Heart left ventricle (tissue), 16 donors: ENCODE results near the gene CNR1. TPM values are rescaled to one million over a fixed set of nuclear protein-coding genes. Genes with fewer than 3 reads are reported as not detected.

Experiments used
- ATAC-seq, 4 donors: fragments of 200-7000 bp; cut with Tn5 transposase; one replicate each; pipeline ENCODE4 v1.9.1; 2020 to 2022; ENCODE audit warnings: moderate library complexity in 4 of 4, mild to moderate bottlenecking in 3 of 4, moderate number of reproducible peaks in 1 of 4
- DNase-seq, 5 donors: peaks; one replicate each; pipeline ENCODE4 v3.0.0-alpha.2; 2020
- H3K27ac ChIP-seq, 12 donors: fragments of 200-600 bp; sonication (generic) in 4 of 12; one replicate each; pipeline versions ENCODE4 v1.5.0 to v1.8.0; 2016 to 2022; ENCODE audit warnings: mild to moderate bottlenecking in 2 of 12
- H3K27me3 ChIP-seq, 9 donors: fragments of 200-600 bp; sonication (generic) in 2 of 9; one replicate each; pipeline versions ENCODE4 v1.5.1 to v1.8.0; 2016 to 2022; ENCODE audit warnings: mild to moderate bottlenecking in 3 of 9
- H3K36me3 ChIP-seq, 9 donors: fragments of 200-600 bp; sonication (generic) in 2 of 9; one replicate each; pipeline versions ENCODE4 v1.5.0 to v1.8.0; 2018 to 2022; ENCODE audit warnings: mild to moderate bottlenecking in 2 of 9
- H3K4me1 ChIP-seq, 12 donors: fragments of 200-600 bp; sonication (generic) in 4 of 12; one replicate each; pipeline versions ENCODE4 v1.5.0 to v1.8.0; 2016 to 2022; ENCODE audit warnings: mild to moderate bottlenecking in 3 of 12
- H3K4me3 ChIP-seq, 12 donors: fragments of 200-600 bp; sonication (generic) in 4 of 12; one replicate each; pipeline versions ENCODE4 v1.5.0 to v1.8.0; 2017 to 2022; ENCODE audit warnings: mild to moderate bottlenecking in 9 of 12, moderate library complexity in 4 of 12
- H3K9me3 ChIP-seq, 12 donors: fragments of 200-600 bp; sonication (generic) in 4 of 12; one replicate each; pipeline versions ENCODE4 v1.5.0 to v1.8.0; 2016 to 2022; ENCODE audit warnings: mild to moderate bottlenecking in 1 of 12
- POLR2A ChIP-seq, 2 donors: fragments of 450-650 bp; IDR thresholded peaks; one replicate each; pipeline ENCODE4 v1.6.1; 2017; ENCODE audit warnings: antibody characterized with exemption in 2 of 2, mild to moderate bottlenecking in 2 of 2, moderate library complexity in 2 of 2
- WGBS, 4 donors: extraction: QIAGEN DNeasy Blood & Tissue Kit in 2 of 4; methylation state at CpG; one replicate each; pipeline versions ENCODE4 v1.1.5 to v1.1.7; 2013 to 2018; 5-methylcytosine and 5-hydroxymethylcytosine counted together
- intact Hi-C, 10 donors: fragments of 100-400 bp; cut with DNase I; formaldehyde crosslinking; loops; one replicate each; pipeline versions ENCODE4 v1.11.1 to v1.14.2; 2022
- polyA plus RNA-seq, 2 donors: library from polyadenylated mRNA; stranded (reverse); fragments of 200-250 nt; gene quantifications; one replicate each; pipeline ENCODE4 v1.2.3, GENCODE V29; 2013
- total RNA-seq, 9 donors: library from RNA; depleted of rRNA in 2 of 9; stranded (reverse); fragments of >200 nt in 2 of 9; fragmentation: NEBNext Ultra II Directional in 3 of 9; extraction: Animal tissue kit (Norgen Biotek cat#: 25700) in 3 of 9; gene quantifications; one replicate each; pipeline versions ENCODE4 v1.1.0 to v1.2.4, GENCODE V29; 2016 to 2023
- TF ChIP-seq, protein P1 (sequence below), 12 donors: fragments of 200-600 bp; sonication (generic) in 4 of 12; IDR thresholded peaks; one replicate each; pipeline versions ENCODE4 v1.5.0 to v1.8.0; 2018 to 2022; ENCODE audit warnings: antibody characterized with exemption in 12 of 12, mild to moderate bottlenecking in 5 of 12
- donor health status: ischemic (EF 13 %, LVEDD 7.1; RV severe dilation, severe dysfunction).
- donor health status: healthy with polysubstance abuse.
- donor health status: DM: no; HTN: yes; CAD: no.
- donor health status: DM: no; HTN: no; CAD: no.
- donor health status: ischemic (EF 25% LVEDD 6.9; RV normal size, moderate dysfunction).
- donor health status: ischemic (EF 25% LVEDD 5.7; RV mildly dilated, moderate dysfunction).
- donor health status: healthy.
- donor health status: DM: yes; HTN: yes; CAD: no.
- donor health status: ischemic (EF 35%, LVEDD 5.7; RV mildly dilated, moderate dysfunction).
- donor health status: nonischemic (EF 11% LVEDD 7.7; RV severe dilation, severe dysfunction).
- donor health status: DM: yes; HTN: yes; CAD: no.
- donor health status: PGD.
- donor health status: ischemic (EF 29% LVEDD 5.4; RV normal size, mild dysfunction).
- donor health status: nonischemic (EF 23%, LVEDD 6.1; RV moderate dilation, normal function).

Gene CNR1
- total and polyA plus RNA-seq, 11 donors, result 0.07 to 0.88 (median 0.50) TPM

DNA sequence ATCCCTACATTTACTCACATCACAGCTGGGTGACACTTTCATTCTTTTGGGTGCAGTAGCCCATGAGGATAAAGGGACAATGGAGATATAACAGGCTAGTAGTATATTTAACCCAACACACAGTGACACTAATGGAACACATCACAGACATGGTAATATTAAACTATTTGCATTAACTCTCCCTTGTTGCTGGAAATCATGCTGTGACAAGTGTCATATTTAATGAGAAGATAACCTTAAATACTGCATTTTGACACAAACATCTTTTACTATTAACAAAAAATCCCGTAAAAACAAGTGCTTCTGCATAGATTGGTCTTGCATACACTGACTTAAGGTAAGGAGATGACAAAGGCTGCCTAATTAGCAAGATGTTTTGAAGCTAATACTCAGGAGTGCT, 45.5 kb downstream of the CNR1 start:
- Histone ChIP-seq H3K27ac (no peak overlapping the region), H3K27me3 (no peaks in the 10 kb centered on the region), H3K36me3 (no peaks in the 10 kb centered on the region), H3K4me3 (no peak overlapping the region), H3K9me3 (peaks cover 0 to 22% (median 6%) of the 10 kb centered on the region in 12 donors), H3K4me1 (no peaks in the 10 kb centered on the region)
- intact Hi-C loops, result no loop called here
- 47 to 58% (median 54%) methylated on average over 1 of the region's 1 CpG for WGBS, 4 donors
- TF ChIP-seq, protein P1, sequence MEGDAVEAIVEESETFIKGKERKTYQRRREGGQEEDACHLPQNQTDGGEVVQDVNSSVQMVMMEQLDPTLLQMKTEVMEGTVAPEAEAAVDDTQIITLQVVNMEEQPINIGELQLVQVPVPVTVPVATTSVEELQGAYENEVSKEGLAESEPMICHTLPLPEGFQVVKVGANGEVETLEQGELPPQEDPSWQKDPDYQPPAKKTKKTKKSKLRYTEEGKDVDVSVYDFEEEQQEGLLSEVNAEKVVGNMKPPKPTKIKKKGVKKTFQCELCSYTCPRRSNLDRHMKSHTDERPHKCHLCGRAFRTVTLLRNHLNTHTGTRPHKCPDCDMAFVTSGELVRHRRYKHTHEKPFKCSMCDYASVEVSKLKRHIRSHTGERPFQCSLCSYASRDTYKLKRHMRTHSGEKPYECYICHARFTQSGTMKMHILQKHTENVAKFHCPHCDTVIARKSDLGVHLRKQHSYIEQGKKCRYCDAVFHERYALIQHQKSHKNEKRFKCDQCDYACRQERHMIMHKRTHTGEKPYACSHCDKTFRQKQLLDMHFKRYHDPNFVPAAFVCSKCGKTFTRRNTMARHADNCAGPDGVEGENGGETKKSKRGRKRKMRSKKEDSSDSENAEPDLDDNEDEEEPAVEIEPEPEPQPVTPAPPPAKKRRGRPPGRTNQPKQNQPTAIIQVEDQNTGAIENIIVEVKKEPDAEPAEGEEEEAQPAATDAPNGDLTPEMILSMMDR (IDR thresholded peaks at IDR 0.05), result no peak
- TF ChIP-seq POLR2A (IDR thresholded peaks at IDR 0.05), result no peak
- no peak for ATAC-seq
- DNase-seq, result no peak

DNA sequence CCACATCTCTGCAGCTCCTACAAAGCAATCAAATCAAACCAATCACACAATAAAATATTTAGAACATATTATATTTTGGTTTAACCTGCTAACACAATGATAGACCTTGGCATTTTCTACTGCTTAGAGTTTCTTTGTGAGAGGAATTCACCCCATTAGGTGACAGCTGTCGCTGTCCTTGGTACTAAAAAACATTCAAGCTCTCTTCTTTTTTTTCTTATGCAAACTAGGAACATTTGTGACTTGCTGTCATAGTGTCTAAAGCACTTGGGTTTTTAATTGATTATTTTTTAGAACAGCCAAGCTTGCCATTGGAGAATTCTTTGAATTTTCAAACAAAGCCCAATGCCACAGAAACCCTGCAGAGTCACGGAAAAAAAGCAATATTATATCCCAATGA, 46.4 kb downstream of the CNR1 start:
- WGBS, 4 donors, result 45 to 58% (median 53%) methylated on average over 2 of the region's 2 CpGs
- H3K27ac ChIP-seq, result no peak overlapping the region
- no peak for ATAC-seq

GRCh38 chr6:88116276-88116675, 49.9 kb downstream of the CNR1 start:
- DNase-seq (no peak), ATAC-seq (no peak)
- Histone ChIP-seq H3K4me1 (no peaks in the 10 kb centered on the region), H3K27me3 (no peaks in the 10 kb centered on the region), H3K27ac (no peak overlapping the region), H3K36me3 (no peaks in the 10 kb centered on the region), H3K4me3 (no peak overlapping the region), H3K9me3 (no peaks in the 10 kb centered on the region)
- no peak for TF ChIP-seq POLR2A (IDR thresholded peaks at IDR 0.05)
- TF ChIP-seq, protein P1 (IDR thresholded peaks at IDR 0.05), result no peak
- WGBS, 4 donors, result 49 to 55% (median 51%) methylated on average over 3 of the region's 3 CpGs
- intact Hi-C loops, result no loop called here

More for the DNA sequence above, 46.4 kb downstream of the CNR1 start:
- Histone ChIP-seq H3K4me1 (no peaks in the 10 kb centered on the region), H3K27me3 (no peaks in the 10 kb centered on the region), H3K4me3 (no peak overlapping the region), H3K9me3 (peaks cover 0 to 14% (median 0%) of the 10 kb centered on the region in 12 donors), H3K36me3 (no peaks in the 10 kb centered on the region)
- intact Hi-C loops, result no loop called here
- no peak for DNase-seq
- TF ChIP-seq, protein P1 (IDR thresholded peaks at IDR 0.05), result no peak
- TF ChIP-seq POLR2A (IDR thresholded peaks at IDR 0.05), result no peak

DNA sequence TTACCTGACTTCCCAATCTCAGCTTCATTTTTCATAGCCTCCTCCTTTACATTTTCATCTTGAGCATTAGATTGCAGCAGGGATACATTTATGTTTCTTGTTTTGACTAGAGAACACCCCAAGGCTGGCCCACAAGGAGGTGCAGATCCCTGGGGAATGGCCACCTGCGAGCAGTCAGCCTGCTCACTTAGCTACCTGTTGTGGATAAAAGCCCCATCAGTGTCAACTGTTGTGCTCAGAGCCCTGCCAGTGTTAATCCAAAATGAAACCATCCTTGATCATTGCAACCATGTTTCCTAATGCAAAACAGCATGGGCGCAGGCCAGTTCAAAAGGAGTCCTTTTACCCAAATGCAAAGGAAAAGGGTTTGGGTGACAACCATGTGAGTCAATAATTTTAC, 50.8 kb downstream of the CNR1 start:
- Histone ChIP-seq H3K27ac (no peak overlapping the region), H3K4me1 (no peaks in the 10 kb centered on the region), H3K27me3 (no peaks in the 10 kb centered on the region), H3K4me3 (no peak overlapping the region), H3K36me3 (no peaks in the 10 kb centered on the region), H3K9me3 (no peaks in the 10 kb centered on the region)
- ATAC-seq, result no peak
- no peak for TF ChIP-seq POLR2A (IDR thresholded peaks at IDR 0.05)
- TF ChIP-seq, protein P1 (IDR thresholded peaks at IDR 0.05), result no peak
- intact Hi-C loops, result no loop called here
- WGBS, 4 donors, result 30 to 80% (median 51%) methylated on average over 2 of the region's 2 CpGs
- DNase-seq, result no peak
